Measurements from ENCODE around the gene CD177. TPM values are rescaled to one million over a fixed set of nuclear protein-coding genes. Genes with fewer than 3 reads are reported as not detected.
"Not testable (repeated sequence)": the region's sequence is repeated elsewhere in the genome, so short reads cannot be mapped to it uniquely, and the experiment has no call there.

CD177 gene
- total and polyA plus RNA-seq, 2 of the 8 experiments (the other 6 are each of a cell fraction or from before 2014, with no cell fraction given): 3.4 to 10.0 TPM

GRCh38 chr19:43329049-43329448 lies 24.4 kb upstream of the CD177 start:
- Histone ChIP-seq H3K4me1 (replicated peaks in 1 of 4; ENCODE audit: control insufficient read depth in 3 of 4, insufficient read depth in 4 of 4, low read length in 3 of 4) (peaks cover 5 to 15% (median 11%) of the 10 kb centered on the region in 4 experiments), H3K9me3 (ENCODE audit: insufficient read depth in 2 of 2, low read depth in 1 of 2, low read length in 1 of 2) (peaks cover 13 to 16% of the 10 kb centered on the region in 2 experiments)
- H3K23me2 ChIP-seq (ENCODE audit: low read depth, low read length); H3K4me2 ChIP-seq (ENCODE audit: insufficient read depth in 1 of 2, low read depth in 2 of 2, low read length in 2 of 2); POLR2A ChIA-PET (ENCODE audit: partially characterized antibody); CTCF ChIA-PET (ENCODE audit: partially characterized antibody); DNase-seq (ENCODE audit: low read depth in 1 of 2, low spot score in 2 of 2); H2AFZ ChIP-seq (ENCODE audit: low read length); H4K91ac ChIP-seq (replicated peaks; ENCODE audit: insufficient read length, low read length); H3K27me3 ChIP-seq (replicated peaks in 1 of 4; ENCODE audit: control insufficient read depth in 3 of 4, extremely low read depth in 1 of 4, insufficient read depth in 3 of 4, low read length in 3 of 4); H2BK5ac ChIP-seq (ENCODE audit: low read depth, low read length); H4K8ac ChIP-seq (ENCODE audit: extremely low read depth, insufficient read depth, low read length); H3K14ac ChIP-seq (ENCODE audit: insufficient read length); H3K4me3 ChIP-seq (ENCODE audit: extremely low read depth in 1 of 4, insufficient read depth in 2 of 4, low read depth in 3 of 4, low read length in 4 of 4); H4K5ac ChIP-seq (ENCODE audit: insufficient read length, low read depth, low read length); FAIRE-seq; H3K79me1 ChIP-seq (ENCODE audit: low read depth, low read length); H2BK12ac ChIP-seq (ENCODE audit: low read depth, low read length); H4K20me1 ChIP-seq (replicated peaks in 1 of 2; ENCODE audit: control insufficient read depth in 1 of 2, insufficient read depth in 2 of 2, low read length in 2 of 2); H3K56ac ChIP-seq (replicated peaks; ENCODE audit: insufficient read length, low read depth, low read length); H2AK5ac ChIP-seq (ENCODE audit: low read depth, low read length); H2BK20ac ChIP-seq (ENCODE audit: low read length); H2BK120ac ChIP-seq (replicated peaks; ENCODE audit: low read depth, low read length); H3K4ac ChIP-seq (replicated peaks; ENCODE audit: insufficient read length, low read depth, low read length); H3K79me2 ChIP-seq (ENCODE audit: control insufficient read depth in 1 of 2, insufficient read depth in 2 of 2, low read length in 2 of 2); H2BK15ac ChIP-seq (ENCODE audit: low read length); H3K36me3 ChIP-seq (ENCODE audit: control insufficient read depth in 2 of 4, insufficient read depth in 4 of 4, low read length in 3 of 4); H3K9ac ChIP-seq (replicated peaks in 1 of 4; ENCODE audit: extremely low read depth in 1 of 4, low read depth in 3 of 4, low read length in 3 of 4); H3K18ac ChIP-seq (ENCODE audit: extremely low read depth, low read length); H3K23ac ChIP-seq (ENCODE audit: insufficient read length); H3K27ac ChIP-seq (ENCODE audit: low read depth, low read length): not testable (repeated sequence)
- WGBS, 2 experiments (ENCODE audit: extremely low coverage in 1 of 2, insufficient coverage in 1 of 2, insufficient read length in 1 of 2, insufficient replicate concordance in 2 of 2, low coverage in 1 of 2, low lambda C conversion rate in 2 of 2, missing lambda C conversion rate in 1 of 2): 87% methylated on average over 3 of the region's 4 CpGs; no CpG with 5 or more reads in 1 of the 2 experiments
